ENCODE results near the gene TAB2. TPM values are rescaled to one million over a fixed set of nuclear protein-coding genes. Genes with fewer than 3 reads are reported as not detected.

Gene TAB2
- total and polyA plus RNA-seq, 2 donors (not counting 3 experiments of a cell fraction or from before 2014, with no cell fraction given) = 26.0 to 37.4 TPM

- dilution Hi-C loops (cut with MboI; ENCODE audit: extremely low pct_ligation_motif_present, low sequenced_read_pairs) = no loop called here
- H3K9me1 ChIP-seq (replicated peaks; ENCODE audit: control insufficient read depth, extremely low read depth, insufficient read depth, low read length) = no peaks in the 10 kb centered on the region
- H3K4me1 ChIP-seq (ENCODE audit: control insufficient read depth, extremely low read depth, insufficient read depth, low read length) = peaks cover 3% of the 10 kb centered on the region
- no peaks in the 10 kb centered on the region for H3K27me3 ChIP-seq (ENCODE audit: control insufficient read depth in 2 of 2, insufficient read depth in 2 of 2, low read length in 2 of 2)
- ChIA-PET CTCF (no interaction called here), POLR2A (no interaction called here)
- H3K4me3 ChIP-seq (replicated peaks in 1 of 3; ENCODE audit: insufficient read depth in 1 of 3, low read depth in 1 of 3, low read length in 3 of 3) = no peak overlapping the region
- peaks cover 26% of the 10 kb centered on the region for H3K79me2 ChIP-seq (ENCODE audit: control insufficient read depth, insufficient read depth, low read length)
- peaks cover 0 to 2% of the 10 kb centered on the region in 2 experiments for H3K36me3 ChIP-seq (ENCODE audit: control insufficient read depth in 2 of 2, extremely low read depth in 1 of 2, insufficient read depth in 2 of 2, low read length in 2 of 2)
- no peak overlapping the region for H2AFZ ChIP-seq (ENCODE audit: low read depth, low read length)
- DNase-seq (ENCODE audit: low read depth, low spot score) (no peak), FAIRE-seq (no peak)
- TF ChIP-seq JUN (IDR thresholded peaks at IDR 0.05; ENCODE audit: borderline replicate concordance, insufficient read depth, insufficient read length, low read depth) = no peak
- no peak for TF ChIP-seq GATA2 (IDR thresholded peaks at IDR 0.05; ENCODE audit: insufficient read depth, insufficient read length, low read depth, low read length)
- intact Hi-C loops (cut with micrococcal nuclease) = no loop called here
- no TSS peak for BruUV-seq (replicated peaks)
- no peak overlapping the region for H3K27ac ChIP-seq (ENCODE audit: insufficient read depth, low read depth, low read length)
- peaks cover 2% of the 10 kb centered on the region for H4K20me1 ChIP-seq (replicated peaks; ENCODE audit: control insufficient read depth, extremely low read depth, insufficient read depth, low read length)
- no peak overlapping the region for H3K9ac ChIP-seq (replicated peaks; ENCODE audit: extremely low read depth, insufficient read depth, low read length)
- no peak overlapping the region for H3K4me2 ChIP-seq (ENCODE audit: insufficient read depth, low read length)
- no peaks in the 10 kb centered on the region for H3K9me3 ChIP-seq (replicated peaks; ENCODE audit: control insufficient read depth, insufficient read depth, low read length)
These were observed 68.6 kb downstream of the TAB2 start for GRCh38 chr6:149385998-149386646.

- Histone ChIP-seq H3K36me3 (ENCODE audit: control insufficient read depth in 2 of 2, extremely low read depth in 1 of 2, insufficient read depth in 2 of 2, low read length in 2 of 2) (no peaks in the 10 kb centered on the region), H3K4me3 (replicated peaks in 1 of 3; ENCODE audit: insufficient read depth in 1 of 3, low read depth in 1 of 3, low read length in 3 of 3) (no peak overlapping the region), H3K4me2 (ENCODE audit: insufficient read depth, low read length) (no peak overlapping the region), H3K9ac (replicated peaks; ENCODE audit: extremely low read depth, insufficient read depth, low read length) (no peak overlapping the region), H2AFZ (ENCODE audit: low read depth, low read length) (no peak overlapping the region), H3K9me3 (replicated peaks; ENCODE audit: control insufficient read depth, insufficient read depth, low read length) (no peaks in the 10 kb centered on the region), H3K79me2 (ENCODE audit: control insufficient read depth, insufficient read depth, low read length) (peaks cover 37% of the 10 kb centered on the region), H3K27me3 (ENCODE audit: control insufficient read depth in 2 of 2, insufficient read depth in 2 of 2, low read length in 2 of 2) (no peaks in the 10 kb centered on the region), H3K9me1 (replicated peaks; ENCODE audit: control insufficient read depth, extremely low read depth, insufficient read depth, low read length) (no peaks in the 10 kb centered on the region), H4K20me1 (replicated peaks; ENCODE audit: control insufficient read depth, extremely low read depth, insufficient read depth, low read length) (peaks cover 6% of the 10 kb centered on the region), H3K4me1 (ENCODE audit: control insufficient read depth, extremely low read depth, insufficient read depth, low read length) (peaks cover 3% of the 10 kb centered on the region), H3K27ac (ENCODE audit: insufficient read depth, low read depth, low read length) (no peak overlapping the region)
- DNase-seq (ENCODE audit: low read depth, low spot score) = no peak
- intact Hi-C loops (cut with micrococcal nuclease) (no loop called here), dilution Hi-C loops (cut with MboI; ENCODE audit: extremely low pct_ligation_motif_present, low sequenced_read_pairs) (no loop called here)
- TF ChIP-seq MAX (IDR thresholded peaks at IDR 0.05; ENCODE audit: insufficient read depth, insufficient read length) (no peak), POLR2AphosphoS5 (IDR thresholded peaks at IDR 0.05; ENCODE audit: insufficient read depth, low read depth, low read length) (no peak), FOS (IDR thresholded peaks at IDR 0.05; ENCODE audit: borderline replicate concordance, insufficient read depth, low read length) (no peak), GATA2 (IDR thresholded peaks at IDR 0.05; ENCODE audit: insufficient read depth, insufficient read length, low read depth, low read length) (no peak), JUN (IDR thresholded peaks at IDR 0.05; ENCODE audit: borderline replicate concordance, insufficient read depth, insufficient read length, low read depth) (no peak), MYC (IDR thresholded peaks at IDR 0.05; ENCODE audit: low read depth, low read length) (no peak), CTCF (IDR thresholded peaks at IDR 0.05; ENCODE audit: extremely low read depth in 1 of 2, insufficient read depth in 1 of 2, low read depth in 1 of 2, low read length in 2 of 2) (no peak), EZH2 (IDR thresholded peaks at IDR 0.05; ENCODE audit: borderline replicate concordance, low read depth, low read length, severe bottlenecking) (no peak), POLR2A (IDR thresholded peaks at IDR 0.05; ENCODE audit: low read depth, low read length) (no peak)
- no TSS peak for BruUV-seq (replicated peaks)
- FAIRE-seq = no peak
- CTCF ChIA-PET = interaction anchor here (0.7 kb wide), 1 partner anchor 306 kb away, joined by 3 read pairs; no protein-coding TSS in a partner anchor
- POLR2A ChIA-PET = no interaction called here
These were observed 70.4 kb downstream of the TAB2 start for GRCh38 chr6:149387779-149388512.

Measured in endothelial cell of umbilical vein (primary cell).